ENCODE measurements around the gene ZNF205. TPM values are rescaled to one million over a fixed set of nuclear protein-coding genes. Genes with fewer than 3 reads are reported as not detected.

Gene ZNF205
- total and polyA plus RNA-seq, 2 of the 13 experiments (the other 11 are each of a cell fraction or from before 2014, with no cell fraction given) = 5.8 to 10.2 TPM

- TF ChIP-seq TBX2 (CRISPR knock-in tag; IDR thresholded peaks at IDR 0.05; ENCODE audit: borderline replicate concordance) (peak; percentile 66; the same call in 1 of the 2 replicates), RELA (CRISPR knock-in tag; IDR thresholded peaks at IDR 0.05) (no peak), TCF7 (IDR thresholded peaks at IDR 0.05; ENCODE audit: low read depth) (peak; percentile 34; the same call in 1 of the 2 replicates), ZNF691 (CRISPR knock-in tag; IDR thresholded peaks at IDR 0.05; ENCODE audit: borderline replicate concordance, low read depth) (peak; percentile 78; the same call in 1 of the 2 replicates), ZFP90 (CRISPR knock-in tag; IDR thresholded peaks at IDR 0.05; ENCODE audit: borderline replicate concordance) (no peak), KDM5B (CRISPR knock-in tag; IDR thresholded peaks at IDR 0.05; ENCODE audit: borderline replicate concordance) (peak; percentile 83; the same call in 1 of the 2 replicates), DMAP1 (CRISPR knock-in tag; IDR thresholded peaks at IDR 0.05) (peak; percentile 68; the same call in 1 of the 2 replicates), ZNF83 (CRISPR knock-in tag; IDR thresholded peaks at IDR 0.05; ENCODE audit: borderline replicate concordance) (0 out of 2 replicates have a peak, but pooled peaks have one; percentile 25), ZNF431 (CRISPR knock-in tag; IDR thresholded peaks at IDR 0.05; ENCODE audit: borderline replicate concordance, low read depth) (peak; percentile 81; the same call in 1 of the 2 replicates), NCOA2 (CRISPR knock-in tag; IDR thresholded peaks at IDR 0.05) (0 out of 2 replicates have a peak, but pooled peaks have one; percentile 8), MEF2D (CRISPR knock-in tag; IDR thresholded peaks at IDR 0.05) (peak; percentile 69), UBTF (CRISPR knock-in tag; IDR thresholded peaks at IDR 0.05) (peak; percentile 93), IKZF5 (CRISPR knock-in tag; IDR thresholded peaks at IDR 0.05) (peak; percentile 55; the same call in 1 of the 2 replicates), MED8 (CRISPR knock-in tag; IDR thresholded peaks at IDR 0.05; ENCODE audit: insufficient replicate concordance) (peak; percentile 86), KAT8 (CRISPR knock-in tag; IDR thresholded peaks at IDR 0.05) (peak; percentile 95), AHR (CRISPR knock-in tag; IDR thresholded peaks at IDR 0.05) (peak; percentile 79; the same call in 1 of the 2 replicates), GLMP (CRISPR knock-in tag; IDR thresholded peaks at IDR 0.05; ENCODE audit: borderline replicate concordance) (no peak), ARNT (IDR thresholded peaks at IDR 0.05) (no peak), TCF12 (IDR thresholded peaks at IDR 0.05) (no peak), TCF12 (CRISPR knock-in tag; IDR thresholded peaks at IDR 0.05) (0 out of 2 replicates have a peak, but pooled peaks have one; percentile 24), TOPORS (CRISPR knock-in tag; IDR thresholded peaks at IDR 0.05) (0 out of 2 replicates have a peak, but pooled peaks have one; percentile 70), GATAD2A (CRISPR knock-in tag; IDR thresholded peaks at IDR 0.05) (peak; percentile 75), ZNF703 (CRISPR knock-in tag; IDR thresholded peaks at IDR 0.05; ENCODE audit: borderline replicate concordance) (no peak), ZNF275 (CRISPR knock-in tag; IDR thresholded peaks at IDR 0.05; ENCODE audit: borderline replicate concordance) (0 out of 2 replicates have a peak, but pooled peaks have one; percentile 53)
Measured at GRCh38 chr16:3106205-3106928, 6.0 kb upstream of the ZNF205 start (continued).

Measured in HepG2 (cell line).